GM13977 (cell line): Measurements from ENCODE around the gene BMP2K.
A peak's percentile ranks its signal among the peaks of the same experiment; 100 is the strongest.

ENCODE experiments used
- DNase-seq: peaks from one replicate; pipeline ENCODE4 v3.0.0; 2012; ENCODE audit warnings: low spot score
- in situ Hi-C: fragments of 300-500 bp; cut with MboI; formaldehyde crosslinking; loops from one replicate; pipeline ENCODE4 v1.12.0; 2022; ENCODE audit warnings: low sequenced_read_pairs, low pct_unique_long_range_greater_than_20kb, mixed read lengths, inconsistent platforms; ENCODE audit not compliant: unreplicated experiment
- TF ChIP-seq, protein P1 (sequence below): IDR thresholded peaks from 2 replicates; pipeline ENCODE4 v1.5.1; 2012; ENCODE audit warnings: mild to moderate bottlenecking, control low read depth; ENCODE audit not compliant: insufficient read depth; ENCODE audit errors: extremely low read depth, missing control alignments

BMP2K gene

GRCh38 chr4:78776729-78777575 is 802 bp downstream of the BMP2K start:
- TF ChIP-seq, protein P1, sequence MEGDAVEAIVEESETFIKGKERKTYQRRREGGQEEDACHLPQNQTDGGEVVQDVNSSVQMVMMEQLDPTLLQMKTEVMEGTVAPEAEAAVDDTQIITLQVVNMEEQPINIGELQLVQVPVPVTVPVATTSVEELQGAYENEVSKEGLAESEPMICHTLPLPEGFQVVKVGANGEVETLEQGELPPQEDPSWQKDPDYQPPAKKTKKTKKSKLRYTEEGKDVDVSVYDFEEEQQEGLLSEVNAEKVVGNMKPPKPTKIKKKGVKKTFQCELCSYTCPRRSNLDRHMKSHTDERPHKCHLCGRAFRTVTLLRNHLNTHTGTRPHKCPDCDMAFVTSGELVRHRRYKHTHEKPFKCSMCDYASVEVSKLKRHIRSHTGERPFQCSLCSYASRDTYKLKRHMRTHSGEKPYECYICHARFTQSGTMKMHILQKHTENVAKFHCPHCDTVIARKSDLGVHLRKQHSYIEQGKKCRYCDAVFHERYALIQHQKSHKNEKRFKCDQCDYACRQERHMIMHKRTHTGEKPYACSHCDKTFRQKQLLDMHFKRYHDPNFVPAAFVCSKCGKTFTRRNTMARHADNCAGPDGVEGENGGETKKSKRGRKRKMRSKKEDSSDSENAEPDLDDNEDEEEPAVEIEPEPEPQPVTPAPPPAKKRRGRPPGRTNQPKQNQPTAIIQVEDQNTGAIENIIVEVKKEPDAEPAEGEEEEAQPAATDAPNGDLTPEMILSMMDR: no peak
- peak; percentile 45 for DNase-seq
- in situ Hi-C loops: no loop called here

DNA sequence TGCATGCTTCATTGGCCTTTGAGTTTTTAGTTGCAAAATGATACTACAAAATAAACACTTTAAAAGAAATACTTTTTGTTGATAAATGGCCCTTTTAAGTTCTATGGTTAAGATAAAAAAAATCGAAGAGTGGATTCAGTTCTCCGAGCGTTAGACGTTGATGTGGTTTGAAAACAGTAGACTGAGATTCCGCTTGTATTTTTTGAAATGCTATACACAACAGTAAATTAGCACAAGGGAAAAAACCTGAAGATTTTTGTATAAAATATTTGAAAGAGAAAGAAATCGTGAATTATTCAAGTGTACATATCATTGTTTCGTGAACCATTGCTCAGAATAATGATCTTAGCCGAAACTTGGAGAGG is 1.4 kb downstream of the BMP2K start:
- TF ChIP-seq, protein P1: no peak
- DNase-seq: no peak
- in situ Hi-C loops: no loop called here

GRCh38 chr4:78778530-78778929 is 2.4 kb downstream of the BMP2K start:
- no peak for DNase-seq
- in situ Hi-C loops: no loop called here
- TF ChIP-seq, protein P1: no peak

DNA sequence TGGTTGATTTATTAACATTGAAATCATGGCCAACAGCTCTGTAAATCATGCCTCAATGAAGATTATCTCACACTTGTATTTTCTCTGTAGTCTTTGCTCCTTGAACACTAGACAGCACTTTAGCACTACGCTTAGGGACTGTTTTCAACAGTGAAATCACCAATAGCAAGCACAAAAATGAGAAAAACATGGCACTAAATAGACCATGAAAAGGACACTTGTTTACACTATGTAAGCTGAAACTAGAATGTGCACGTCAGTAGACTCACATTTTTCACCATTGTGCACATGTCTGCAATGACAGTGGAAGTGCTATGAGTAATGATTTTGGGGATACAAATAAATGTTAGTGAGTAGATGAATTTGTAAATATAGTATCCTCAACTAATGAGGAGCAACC is 3.1 kb downstream of the BMP2K start:
- in situ Hi-C loops: no loop called here
- TF ChIP-seq, protein P1: no peak

DNA sequence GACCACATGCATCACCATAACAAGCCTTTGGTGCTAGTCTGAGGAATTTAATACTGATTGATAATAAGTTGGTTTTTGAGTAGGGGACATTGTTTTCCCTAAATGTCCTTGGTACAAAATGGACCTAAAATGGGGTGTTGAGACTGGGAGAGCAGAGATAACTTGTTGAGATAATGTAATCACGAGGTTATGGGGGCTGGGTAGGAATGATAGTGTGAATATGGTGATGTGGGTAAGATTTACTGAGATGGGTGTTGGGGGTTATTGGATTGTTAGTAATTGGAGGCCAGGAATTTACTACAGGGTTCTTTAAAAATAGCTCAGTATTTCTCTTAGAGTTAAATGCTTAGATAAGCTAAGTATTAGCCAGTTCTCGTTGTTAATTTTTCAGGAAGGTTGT is 3.9 kb downstream of the BMP2K start:
- DNase-seq: no peak
- TF ChIP-seq, protein P1: no peak
- in situ Hi-C loops: no loop called here

More for the DNA sequence above, 3.1 kb downstream of the BMP2K start:
- no peak for DNase-seq

DNA sequence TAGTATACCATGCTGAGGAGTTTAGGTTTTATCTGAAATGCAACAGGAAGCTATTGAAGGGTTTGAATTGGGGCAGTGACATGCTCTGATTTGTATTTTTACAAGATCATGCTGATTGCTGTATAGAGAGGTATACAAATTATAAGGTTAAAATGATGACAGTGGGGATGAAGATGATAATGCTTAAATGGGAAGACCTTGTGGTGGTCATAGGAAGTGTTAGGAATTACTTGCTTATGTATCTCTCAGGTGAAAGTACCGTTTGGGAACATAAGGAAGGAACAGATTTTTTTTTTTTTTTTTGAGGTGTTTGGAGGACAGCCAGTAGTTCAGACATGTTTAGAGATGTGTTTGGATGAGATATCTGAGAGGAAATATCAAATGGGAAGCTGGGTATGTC is 5.0 kb downstream of the BMP2K start:
- in situ Hi-C loops: no loop called here
- DNase-seq: no peak
- TF ChIP-seq, protein P1: no peak
